GM12878 (cell line): ENCODE results near the gene UNC45A. TPM values are rescaled to one million over a fixed set of nuclear protein-coding genes. Genes with fewer than 3 reads are reported as not detected.

Experiments used
- ATF7 ChIP-seq: fragments of 450-650 bp; IDR thresholded peaks from 2 replicates; pipeline ENCODE4 v1.6.1; 2016; ENCODE audit warnings: low read depth, mild to moderate bottlenecking
- BRCA1 ChIP-seq: IDR thresholded peaks from 2 replicates; pipeline ENCODE4 v1.6.1; 2011; ENCODE audit warnings: low read depth, low read length, improper control_type of control experiment
- CREB1 ChIP-seq: IDR thresholded peaks from 2 replicates; pipeline ENCODE4 v1.6.1; 2012; ENCODE audit warnings: low read depth, mild to moderate bottlenecking, inconsistent platforms
- DPF2 ChIP-seq: fragments of 450-650 bp; IDR thresholded peaks from 2 replicates; pipeline ENCODE4 v1.6.1; 2017; ENCODE audit warnings: mild to moderate bottlenecking
- GATAD2B ChIP-seq: fragments of 450-650 bp; conservative IDR thresholded peaks from 2 replicates; pipeline ENCODE4 v1.6.1; 2017; ENCODE audit warnings: low read depth, mild to moderate bottlenecking, moderate library complexity
- HCFC1 ChIP-seq: fragments of 150-350 bp; IDR thresholded peaks from 2 replicates; pipeline ENCODE4 v1.6.1; 2014; ENCODE audit warnings: low read length
- IKZF2 ChIP-seq, 2 experiments: fragments of 450-650 bp; IDR thresholded peaks; 2 replicates each; pipeline ENCODE4 v1.6.1; 2017; ENCODE audit warnings: mild to moderate bottlenecking in 2 of 2, moderate library complexity in 2 of 2
- KLF5 ChIP-seq: fragments of 450-650 bp; IDR thresholded peaks from 2 replicates; pipeline ENCODE4 v1.6.1; 2014; ENCODE audit warnings: mild to moderate bottlenecking; ENCODE audit not compliant: partially characterized antibody
- LARP7 ChIP-seq: fragments of 450-650 bp; IDR thresholded peaks from 2 replicates; pipeline ENCODE4 v1.6.1; 2017; ENCODE audit warnings: mild to moderate bottlenecking
- MTA2 ChIP-seq: fragments of 450-650 bp; IDR thresholded peaks from 2 replicates; pipeline ENCODE4 v1.6.1; 2016; ENCODE audit warnings: low read depth, mild to moderate bottlenecking, moderate library complexity
- MXI1 ChIP-seq: fragments of 150-350 bp; IDR thresholded peaks from 2 replicates; pipeline ENCODE4 v1.6.1; 2011; ENCODE audit warnings: low read depth, mild to moderate bottlenecking, inconsistent platforms, low read length, improper control_type of control experiment
- NBN ChIP-seq: fragments of 450-650 bp; IDR thresholded peaks from 2 replicates; pipeline ENCODE4 v1.6.1; 2016
- NFYB ChIP-seq: IDR thresholded peaks from 2 replicates; pipeline ENCODE4 v1.6.1; 2011; ENCODE audit warnings: low read depth, mild to moderate bottlenecking, low read length, improper control_type of control experiment, moderate library complexity; ENCODE audit not compliant: insufficient read depth
- NR2F1 ChIP-seq: fragments of 450-650 bp; conservative IDR thresholded peaks from 2 replicates; pipeline ENCODE4 v1.6.1; 2017; ENCODE audit warnings: mild to moderate bottlenecking
- POLR2A ChIP-seq: IDR thresholded peaks from 2 replicates; pipeline ENCODE4 v1.6.1; 2011; ENCODE audit warnings: low read depth, mild to moderate bottlenecking, low read length
- POLR2AphosphoS2 ChIP-seq: IDR thresholded peaks from 2 replicates; pipeline ENCODE4 v1.6.1; 2011; ENCODE audit warnings: low read depth, mild to moderate bottlenecking, low read length, improper control_type of control experiment, moderate library complexity
- RB1 ChIP-seq: fragments of 450-650 bp; formaldehyde crosslinking; IDR thresholded peaks from 2 replicates; pipeline ENCODE4 v1.6.1; 2017; ENCODE audit warnings: mild to moderate bottlenecking, borderline replicate concordance
- RBBP5 ChIP-seq: fragments of 200-600 bp; sonication (generic); conservative IDR thresholded peaks from 2 replicates; pipeline ENCODE4 v1.6.1; 2016
- RFX5 ChIP-seq: IDR thresholded peaks from 2 replicates; pipeline ENCODE4 v1.6.1; 2011; ENCODE audit warnings: low read depth, low read length, improper control_type of control experiment
- SP1 ChIP-seq: IDR thresholded peaks from one replicate; pipeline ENCODE4 v1.6.1; 2011; ENCODE audit warnings: low read depth, low read length
- SRF ChIP-seq, 2 experiments: IDR thresholded peaks; 2 replicates each; pipeline ENCODE4 v1.6.1; 2011; ENCODE audit warnings: low read depth in 2 of 2, low read length in 2 of 2, mild to moderate bottlenecking in 1 of 2, moderate library complexity in 1 of 2
- TARDBP ChIP-seq: IDR thresholded peaks from 2 replicates; pipeline ENCODE4 v1.6.1; 2016; ENCODE audit warnings: borderline replicate concordance
- ZNF207 ChIP-seq: fragments of 450-650 bp; IDR thresholded peaks from 2 replicates; pipeline ENCODE4 v1.6.1; 2014; ENCODE audit warnings: antibody characterized with exemption, mild to moderate bottlenecking, borderline replicate concordance
- polyA plus RNA-seq, 11 experiments: library from polyadenylated mRNA; depleted of rRNA in 4 of 11; unstranded in 6 of 11; stranded (reverse) in 5 of 11; fragments of >200 nt; fragmentation: Nextera tagmentation in 4 of 11; fragmentation: Illumina TruSeq in 1 of 11; extraction: Ambion mirVana in 4 of 11; extraction: Trizol in 1 of 11; gene quantifications; 1 replicate in 1 of 11; 2 replicates in 10 of 11; pipeline versions ENCODE4 v1.2.1 to v1.2.3, GENCODE V29; 2011 to 2016; ENCODE audit warnings: inconsistent platforms in 2 of 11, missing spikeins in 2 of 11, low read depth in 1 of 11
- total RNA-seq, 4 experiments: library from RNA; depleted of rRNA in 3 of 4; stranded (reverse); fragments of >200 nt in 3 of 4; fragmentation: Illumina TruSeq in 1 of 4; extraction: Trizol in 1 of 4; gene quantifications; 2 replicates each; pipeline versions ENCODE4 v1.2.1 to v1.2.3, GENCODE V29; 2013 to 2021
- TF ChIP-seq, protein P1 (sequence below): fragments of 450-650 bp; IDR thresholded peaks from 2 replicates; pipeline ENCODE4 v1.6.1; 2016; ENCODE audit warnings: mild to moderate bottlenecking
- TF ChIP-seq, protein P2 (sequence below): IDR thresholded peaks from 2 replicates; pipeline ENCODE4 v1.6.1; 2011; ENCODE audit warnings: mild to moderate bottlenecking, low read depth, low read length, moderate library complexity; ENCODE audit not compliant: insufficient replicate concordance
- TF ChIP-seq, protein P3 (sequence below): fragments of 450-650 bp; conservative IDR thresholded peaks from 2 replicates; pipeline ENCODE4 v1.6.1; 2017; ENCODE audit warnings: mild to moderate bottlenecking, moderate library complexity

The UNC45A gene
- total and polyA plus RNA-seq, 10 of the 15 experiments (the other 5 are each of a cell fraction or from before 2014, with no cell fraction given) = 10.3 to 57.8 (median 40.5) TPM

DNA sequence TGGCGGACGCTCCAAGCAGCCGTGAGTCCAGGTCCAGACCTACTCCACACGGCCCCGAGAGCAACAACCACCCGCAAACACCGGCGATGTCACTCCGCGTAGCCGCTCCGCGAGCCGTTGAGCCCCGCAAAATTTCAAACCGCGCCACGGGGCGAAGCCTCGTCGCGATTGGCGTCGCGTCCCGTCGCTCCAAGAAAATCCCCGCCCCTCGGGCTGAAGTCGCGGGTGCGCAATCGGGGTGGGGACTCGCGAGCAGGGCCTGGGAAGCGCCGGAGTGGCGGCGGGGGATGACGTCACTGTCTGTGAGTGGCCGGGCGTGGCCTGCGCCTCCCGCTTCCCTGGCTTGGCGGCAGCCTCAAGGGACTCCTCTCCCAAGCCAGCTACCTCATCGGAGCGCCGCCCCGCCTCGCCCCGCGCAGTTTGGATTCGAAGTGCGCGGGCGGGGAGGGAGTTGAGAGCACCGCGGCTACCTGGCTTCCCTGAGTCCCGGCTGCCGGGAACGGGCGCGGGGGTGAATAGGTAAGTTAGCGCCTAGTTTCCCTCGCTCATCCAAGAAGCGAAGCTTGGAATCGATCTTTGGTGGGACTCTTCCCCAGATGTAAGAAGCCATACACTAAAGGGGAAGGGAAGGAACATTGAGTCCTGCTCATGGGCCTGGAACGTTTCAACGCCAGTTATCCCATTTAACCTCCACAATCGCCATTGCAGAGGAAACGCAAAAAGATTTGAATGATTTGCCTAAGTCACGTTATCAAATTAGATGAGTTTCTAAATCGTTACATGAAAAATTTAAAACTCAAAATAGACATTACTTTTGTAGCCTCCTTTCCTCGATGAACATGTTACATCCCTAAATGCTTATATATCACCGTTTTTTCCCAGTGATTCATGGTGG is 59.6 kb downstream of the UNC45A start, which contains the start of gene PRC1 (continued):
- TF ChIP-seq NR2F1 = 0 out of 2 replicates have a peak, but pooled peaks have one; percentile 21
- peak; percentile 64 for TF ChIP-seq MXI1
- peak; percentile 100 for TF ChIP-seq NBN
- peak; percentile 95 for TF ChIP-seq POLR2A
- peak; percentile 99 for TF ChIP-seq DPF2
- 0 out of 2 replicates have a peak, but pooled peaks have one; percentile 30 for TF ChIP-seq LARP7
- TF ChIP-seq CREB1 = peak; percentile 98
- TF ChIP-seq KLF5 = peak; percentile 68
- no peak for TF ChIP-seq MTA2
- peak; percentile 95 for TF ChIP-seq SP1
- 0 out of 2 replicates have a peak, but pooled peaks have one; percentile 94 for TF ChIP-seq GATAD2B
- peak; percentile 58 for TF ChIP-seq BRCA1
- TF ChIP-seq, protein P1, sequence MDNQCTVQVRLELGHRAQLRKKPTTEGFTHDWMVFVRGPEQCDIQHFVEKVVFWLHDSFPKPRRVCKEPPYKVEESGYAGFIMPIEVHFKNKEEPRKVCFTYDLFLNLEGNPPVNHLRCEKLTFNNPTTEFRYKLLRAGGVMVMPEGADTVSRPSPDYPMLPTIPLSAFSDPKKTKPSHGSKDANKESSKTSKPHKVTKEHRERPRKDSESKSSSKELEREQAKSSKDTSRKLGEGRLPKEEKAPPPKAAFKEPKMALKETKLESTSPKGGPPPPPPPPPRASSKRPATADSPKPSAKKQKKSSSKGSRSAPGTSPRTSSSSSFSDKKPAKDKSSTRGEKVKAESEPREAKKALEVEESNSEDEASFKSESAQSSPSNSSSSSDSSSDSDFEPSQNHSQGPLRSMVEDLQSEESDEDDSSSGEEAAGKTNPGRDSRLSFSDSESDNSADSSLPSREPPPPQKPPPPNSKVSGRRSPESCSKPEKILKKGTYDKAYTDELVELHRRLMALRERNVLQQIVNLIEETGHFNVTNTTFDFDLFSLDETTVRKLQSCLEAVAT = 0 out of 2 replicates have a peak, but pooled peaks have one; percentile 14
- TF ChIP-seq HCFC1 = peak; percentile 55
- peak; percentile 99 for TF ChIP-seq ATF7
- TF ChIP-seq ZNF207 = peak; percentile 57; the same call in 1 of the 2 replicates
- peak; percentile 80 to 84 for TF ChIP-seq IKZF2 (IDR thresholded peaks at IDR 0.05)
- TF ChIP-seq NFYB = peak; percentile 75; the same call in 1 of the 2 replicates
- no peak for TF ChIP-seq RBBP5
- 0 out of 2 replicates have a peak, but pooled peaks have one; percentile 33 for TF ChIP-seq TARDBP
- TF ChIP-seq, protein P2, sequence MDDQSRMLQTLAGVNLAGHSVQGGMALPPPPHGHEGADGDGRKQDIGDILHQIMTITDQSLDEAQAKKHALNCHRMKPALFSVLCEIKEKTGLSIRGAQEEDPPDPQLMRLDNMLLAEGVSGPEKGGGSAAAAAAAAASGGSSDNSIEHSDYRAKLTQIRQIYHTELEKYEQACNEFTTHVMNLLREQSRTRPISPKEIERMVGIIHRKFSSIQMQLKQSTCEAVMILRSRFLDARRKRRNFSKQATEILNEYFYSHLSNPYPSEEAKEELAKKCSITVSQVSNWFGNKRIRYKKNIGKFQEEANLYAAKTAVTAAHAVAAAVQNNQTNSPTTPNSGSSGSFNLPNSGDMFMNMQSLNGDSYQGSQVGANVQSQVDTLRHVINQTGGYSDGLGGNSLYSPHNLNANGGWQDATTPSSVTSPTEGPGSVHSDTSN = peak; percentile 99
- 0 out of 4 replicates have a peak, but pooled peaks of 1 of the 2 experiments have one; percentile 53 for TF ChIP-seq SRF (IDR thresholded peaks at IDR 0.05; ENCODE audit: low read depth in 2 of 2, low read length in 2 of 2)
- TF ChIP-seq, protein P3, sequence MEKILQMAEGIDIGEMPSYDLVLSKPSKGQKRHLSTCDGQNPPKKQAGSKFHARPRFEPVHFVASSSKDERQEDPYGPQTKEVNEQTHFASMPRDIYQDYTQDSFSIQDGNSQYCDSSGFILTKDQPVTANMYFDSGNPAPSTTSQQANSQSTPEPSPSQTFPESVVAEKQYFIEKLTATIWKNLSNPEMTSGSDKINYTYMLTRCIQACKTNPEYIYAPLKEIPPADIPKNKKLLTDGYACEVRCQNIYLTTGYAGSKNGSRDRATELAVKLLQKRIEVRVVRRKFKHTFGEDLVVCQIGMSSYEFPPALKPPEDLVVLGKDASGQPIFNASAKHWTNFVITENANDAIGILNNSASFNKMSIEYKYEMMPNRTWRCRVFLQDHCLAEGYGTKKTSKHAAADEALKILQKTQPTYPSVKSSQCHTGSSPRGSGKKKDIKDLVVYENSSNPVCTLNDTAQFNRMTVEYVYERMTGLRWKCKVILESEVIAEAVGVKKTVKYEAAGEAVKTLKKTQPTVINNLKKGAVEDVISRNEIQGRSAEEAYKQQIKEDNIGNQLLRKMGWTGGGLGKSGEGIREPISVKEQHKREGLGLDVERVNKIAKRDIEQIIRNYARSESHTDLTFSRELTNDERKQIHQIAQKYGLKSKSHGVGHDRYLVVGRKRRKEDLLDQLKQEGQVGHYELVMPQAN = peak; percentile 94
- peak; percentile 84 for TF ChIP-seq POLR2AphosphoS2
- TF ChIP-seq RB1 = peak; percentile 51; the same call in 1 of the 2 replicates
- TF ChIP-seq RFX5 = 0 out of 2 replicates have a peak, but pooled peaks have one; percentile 26
